ENCODE measurements around the gene SLC52A1.
"Not testable (repeated sequence)": the region's sequence is repeated elsewhere in the genome, so short reads cannot be mapped to it uniquely, and the experiment has no call there.

DNA sequence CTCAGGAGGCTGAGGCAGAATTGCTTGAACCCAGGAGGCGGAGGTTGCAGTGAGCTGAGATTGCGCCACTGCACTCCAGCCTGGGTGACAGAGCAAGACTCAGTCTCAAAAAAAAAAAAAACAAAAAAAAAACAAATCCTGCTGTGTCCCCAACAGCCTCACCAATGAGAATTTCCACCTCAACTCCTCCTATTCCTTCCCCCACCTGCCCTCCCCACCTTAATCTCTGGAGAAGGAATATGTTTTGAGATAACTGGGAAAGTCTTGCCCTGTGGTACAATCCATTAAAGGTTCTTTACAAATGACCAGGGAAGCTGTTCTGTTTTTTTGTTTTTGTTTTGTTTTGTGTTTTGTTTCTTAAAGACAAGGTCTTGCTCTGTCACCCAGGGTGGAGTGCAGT lies 5.1 kb downstream of the SLC52A1 start:
- TF ChIP-seq POLR2A, CTCF (IDR thresholded peaks at IDR 0.05): not testable (repeated sequence)
